ENCODE results near the gene SIPA1L2. TPM values are rescaled to one million over a fixed set of nuclear protein-coding genes. Genes with fewer than 3 reads are reported as not detected.

The SIPA1L2 gene
- total and polyA plus RNA-seq, 2 of the 4 experiments (the other 2 are of a cell fraction), result 7.1 to 13.4 TPM

DNA sequence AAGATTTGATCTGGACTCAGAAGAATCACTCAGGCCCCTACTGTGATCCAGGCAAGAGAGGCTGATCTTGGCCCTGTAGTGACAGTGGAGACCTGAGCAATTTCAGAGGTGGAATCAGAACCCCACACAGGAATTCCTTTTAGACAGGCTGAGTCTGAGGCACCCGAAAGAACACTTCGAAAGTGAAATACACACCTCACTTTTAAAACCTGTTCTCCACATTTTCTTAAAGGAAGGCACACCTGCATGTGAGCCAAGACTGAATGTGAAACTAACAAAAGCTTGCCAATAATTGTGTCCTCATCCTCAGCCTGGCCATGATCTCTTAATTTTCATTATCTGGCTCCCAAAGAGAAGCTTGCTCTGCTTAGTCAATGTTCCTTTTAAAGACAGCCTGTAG lies 32.2 kb downstream of the SIPA1L2 start:
- ChIA-PET POLR2A (ENCODE audit: unreplicated experiment) (no interaction called here), CTCF (no interaction called here)
- no peak for TF ChIP-seq RAD21 (IDR thresholded peaks at IDR 0.05; ENCODE audit: low read length)
- TF ChIP-seq, protein P1, sequence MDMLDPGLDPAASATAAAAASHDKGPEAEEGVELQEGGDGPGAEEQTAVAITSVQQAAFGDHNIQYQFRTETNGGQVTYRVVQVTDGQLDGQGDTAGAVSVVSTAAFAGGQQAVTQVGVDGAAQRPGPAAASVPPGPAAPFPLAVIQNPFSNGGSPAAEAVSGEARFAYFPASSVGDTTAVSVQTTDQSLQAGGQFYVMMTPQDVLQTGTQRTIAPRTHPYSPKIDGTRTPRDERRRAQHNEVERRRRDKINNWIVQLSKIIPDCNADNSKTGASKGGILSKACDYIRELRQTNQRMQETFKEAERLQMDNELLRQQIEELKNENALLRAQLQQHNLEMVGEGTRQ (IDR thresholded peaks at IDR 0.05; ENCODE audit: low read depth, low read length), result no peak
- TF ChIP-seq, protein P2, sequence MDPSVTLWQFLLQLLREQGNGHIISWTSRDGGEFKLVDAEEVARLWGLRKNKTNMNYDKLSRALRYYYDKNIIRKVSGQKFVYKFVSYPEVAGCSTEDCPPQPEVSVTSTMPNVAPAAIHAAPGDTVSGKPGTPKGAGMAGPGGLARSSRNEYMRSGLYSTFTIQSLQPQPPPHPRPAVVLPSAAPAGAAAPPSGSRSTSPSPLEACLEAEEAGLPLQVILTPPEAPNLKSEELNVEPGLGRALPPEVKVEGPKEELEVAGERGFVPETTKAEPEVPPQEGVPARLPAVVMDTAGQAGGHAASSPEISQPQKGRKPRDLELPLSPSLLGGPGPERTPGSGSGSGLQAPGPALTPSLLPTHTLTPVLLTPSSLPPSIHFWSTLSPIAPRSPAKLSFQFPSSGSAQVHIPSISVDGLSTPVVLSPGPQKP (IDR thresholded peaks at IDR 0.05; ENCODE audit: borderline replicate concordance, low read depth, low read length), result no peak
- Histone ChIP-seq H2AK9ac (replicated peaks; ENCODE audit: low read depth, low read length, poor library complexity) (no peak overlapping the region), H3K9me3 (ENCODE audit: control insufficient read depth, insufficient read depth, low read length) (no peaks in the 10 kb centered on the region), H3K9me1 (ENCODE audit: insufficient read depth, low read length) (peaks cover 23% of the 10 kb centered on the region), H3K9ac (ENCODE audit: low read depth, low read length) (no peak overlapping the region), H3K23ac (ENCODE audit: low read depth, low read length) (no peak overlapping the region), H2BK15ac (ENCODE audit: low read depth, low read length) (no peak overlapping the region), H2BK20ac (ENCODE audit: low read depth, low read length) (no peak overlapping the region), H4K8ac (ENCODE audit: low read depth in 2 of 2, low read length in 2 of 2) (no peak overlapping the region), H4K20me1 (ENCODE audit: insufficient read depth, low read length) (peaks cover 4% of the 10 kb centered on the region; the same call in 1 of the 2 replicates), H3K56ac (ENCODE audit: extremely low read depth, insufficient read depth, low read length) (no peak overlapping the region), H2AFZ (replicated peaks; ENCODE audit: low read length, poor library complexity) (no peak overlapping the region), H2AK5ac (ENCODE audit: low read depth, low read length) (no peak overlapping the region), H2BK5ac (ENCODE audit: low read depth, low read length, poor library complexity, severe bottlenecking) (no peak overlapping the region), H3K27me3 (ENCODE audit: control insufficient read depth, insufficient read depth, low read length) (no peaks in the 10 kb centered on the region), H3K4me2 (ENCODE audit: low read depth, low read length) (no peak overlapping the region), H2BK120ac (ENCODE audit: low read depth, low read length) (no peak overlapping the region; the same call in 1 of the 2 replicates), H3K27ac (ENCODE audit: insufficient read depth, low read length) (no peak overlapping the region), H3K18ac (ENCODE audit: low read depth, low read length) (no peak overlapping the region), H3K36me3 (ENCODE audit: control insufficient read depth, insufficient read depth, low read length) (no peaks in the 10 kb centered on the region; the same call in 1 of the 2 replicates), H3K14ac (replicated peaks; ENCODE audit: low read depth, low read length) (no peak overlapping the region), H4K5ac (ENCODE audit: low read depth, low read length) (no peak overlapping the region), H3K4me3 (ENCODE audit: insufficient read depth, low read depth, low read length) (no peak overlapping the region), H3K79me1 (ENCODE audit: low read depth in 1 of 2, low read length in 2 of 2) (peaks cover 13 to 33% of the 10 kb centered on the region in 2 experiments), H4K91ac (ENCODE audit: insufficient read depth, low read depth, low read length) (no peak overlapping the region), H3K4me1 (ENCODE audit: control insufficient read depth, insufficient read depth, low read length) (peaks cover 17% of the 10 kb centered on the region), H3K4ac (ENCODE audit: low read depth, low read length) (no peak overlapping the region)
- dilution Hi-C loops (cut with HindIII; ENCODE audit: low sequenced_read_pairs, unreplicated experiment) (no loop called here), intact Hi-C loops (cut with micrococcal nuclease) (no loop called here), in situ Hi-C loops (cut with MboI; ENCODE audit: low sequenced_read_pairs) (no loop called here)
- no peak for ATAC-seq (ENCODE audit: low read depth)
- BruUV-seq (replicated peaks), result no TSS peak
- WGBS, 2 experiments (ENCODE audit: extremely low coverage in 2 of 2, insufficient read length in 1 of 2), result no CpG with 5 or more reads among the region's 2 CpGs
- no peak for DNase-seq

Data from IMR-90 (cell line).